GM23338 (cell line): ENCODE data around the gene IQCE. TPM values are rescaled to one million over a fixed set of nuclear protein-coding genes. Genes with fewer than 3 reads are reported as not detected.

Experiments used
- ATAC-seq: fragments of 200-7000 bp; cut with Tn5 transposase; 3 replicates; pipeline ENCODE4 v1.9.1; 2020
- DNase-seq: peaks from one replicate; pipeline ENCODE4 v3.0.0-alpha.2; 2015; ENCODE audit warnings: low spot score
- H2AFZ ChIP-seq: fragments of 200-600 bp; sonication (generic); 2 replicates; pipeline ENCODE4 v1.8.0; 2016; ENCODE audit warnings: antibody characterized with exemption, mild to moderate bottlenecking, moderate library complexity
- H3F3A ChIP-seq: fragments of 200-600 bp; sonication (generic); replicated peaks from 2 replicates; pipeline ENCODE4 v1.8.0; 2017; ENCODE audit warnings: antibody characterized with exemption, mixed run types, low read depth
- H3K27ac ChIP-seq: fragments of 200-600 bp; sonication (generic); 2 replicates; pipeline ENCODE4 v1.6.1; 2016; ENCODE audit warnings: low read depth
- H3K27me3 ChIP-seq: fragments of 200-600 bp; sonication (generic); 2 replicates; pipeline ENCODE4 v1.8.0; 2016; ENCODE audit warnings: mild to moderate bottlenecking, mixed run types, moderate library complexity; ENCODE audit not compliant: insufficient read depth
- H3K36me3 ChIP-seq: fragments of 200-600 bp; sonication (generic); 2 replicates; pipeline ENCODE4 v1.8.0; 2016; ENCODE audit warnings: mild to moderate bottlenecking; ENCODE audit not compliant: insufficient read depth
- H3K4me1 ChIP-seq: fragments of 200-600 bp; sonication (generic); 2 replicates; pipeline ENCODE4 v1.8.0; 2016; ENCODE audit warnings: mild to moderate bottlenecking, moderate library complexity; ENCODE audit not compliant: insufficient read depth
- H3K4me2 ChIP-seq: fragments of 200-600 bp; sonication (generic); 2 replicates; pipeline ENCODE4 v1.7.1; 2017; ENCODE audit warnings: mixed run types
- H3K4me3 ChIP-seq: fragments of 200-600 bp; sonication (generic); 2 replicates; pipeline ENCODE4 v1.6.1; 2016; ENCODE audit warnings: mixed run types
- H3K79me2 ChIP-seq: fragments of 200-600 bp; sonication (generic); replicated peaks from 2 replicates; pipeline ENCODE4 v1.8.0; 2017; ENCODE audit warnings: mild to moderate bottlenecking; ENCODE audit not compliant: insufficient read depth
- H3K9me2 ChIP-seq: fragments of 200-600 bp; sonication (generic); 2 replicates; pipeline ENCODE4 v1.8.0; 2017; ENCODE audit not compliant: insufficient read depth
- H4K20me1 ChIP-seq: fragments of 200-600 bp; sonication (generic); replicated peaks from 2 replicates; pipeline ENCODE4 v1.8.0; 2017; ENCODE audit warnings: mild to moderate bottlenecking; ENCODE audit not compliant: insufficient read depth
- H3K27ac Mint-ChIP-seq: 2 replicates; pipeline ENCODE4 v1.8.0; 2020; ENCODE audit warnings: inconsistent platforms, mild to moderate bottlenecking, moderate library complexity, mixed read lengths
- H3K27me3 Mint-ChIP-seq: 3 replicates; pipeline ENCODE4 v1.8.0; 2022; ENCODE audit warnings: low read depth, mild to moderate bottlenecking, moderate library complexity, mixed read lengths, inconsistent platforms; ENCODE audit not compliant: insufficient read depth, poor library complexity
- H3K36me3 Mint-ChIP-seq: 3 replicates; pipeline ENCODE4 v1.8.0; 2021; ENCODE audit warnings: low read depth, mild to moderate bottlenecking, inconsistent platforms, moderate library complexity, mixed read lengths
- H3K4me1 Mint-ChIP-seq: 3 replicates; pipeline ENCODE4 v1.8.0; 2020; ENCODE audit warnings: mild to moderate bottlenecking, inconsistent platforms, mixed read lengths
- H3K4me3 Mint-ChIP-seq: 3 replicates; pipeline ENCODE4 v1.8.0; 2021; ENCODE audit warnings: moderate library complexity, mild to moderate bottlenecking, inconsistent platforms, mixed read lengths
- H3K9me3 Mint-ChIP-seq: 3 replicates; pipeline ENCODE4 v1.8.0; 2020; ENCODE audit warnings: moderate library complexity, mild to moderate bottlenecking, inconsistent platforms, mixed read lengths
- CTCF ChIP-seq, 2 experiments: fragments of 200-600 bp in 1 of 2; sonication (generic) in 1 of 2; conservative IDR thresholded peaks; 2 replicates each; pipeline versions ENCODE4 v1.5.1 to v1.6.1; 2016 to 2017; ENCODE audit warnings: antibody characterized with exemption in 2 of 2, low read depth in 2 of 2, mild to moderate bottlenecking in 2 of 2, moderate library complexity in 1 of 2
- JUNB ChIP-seq: IDR thresholded peaks from one replicate; pipeline ENCODE4 v1.6.1; 2016; ENCODE audit warnings: antibody characterized with exemption; ENCODE audit not compliant: unreplicated experiment
- NANOG ChIP-seq: IDR thresholded peaks from 2 replicates; pipeline ENCODE4 v1.6.1; 2016; ENCODE audit warnings: antibody characterized with exemption, borderline replicate concordance
- POLR2AphosphoS5 ChIP-seq: IDR thresholded peaks from 2 replicates; pipeline ENCODE4 v1.6.1; 2016; ENCODE audit warnings: antibody characterized with exemption, low read depth
- REST ChIP-seq: IDR thresholded peaks from one replicate; pipeline ENCODE4 v1.6.1; 2018; ENCODE audit warnings: antibody characterized with exemption; ENCODE audit not compliant: unreplicated experiment
- STAT1 ChIP-seq: IDR thresholded peaks from one replicate; pipeline ENCODE4 v1.6.1; 2016; ENCODE audit warnings: antibody characterized with exemption; ENCODE audit not compliant: unreplicated experiment
- ZNF114 ChIP-seq: fragments of 250-450 bp; sonication (Bioruptor Pico); IDR thresholded peaks from 2 replicates; pipeline ENCODE4 v1.5.0; 2020; ENCODE audit warnings: mild to moderate bottlenecking, moderate library complexity
- ZNF331 ChIP-seq: fragments of 250-450 bp; sonication (Bioruptor Pico); IDR thresholded peaks from 2 replicates; pipeline ENCODE4 v1.5.0; 2020; ENCODE audit warnings: low read depth, mild to moderate bottlenecking, moderate library complexity
- ZNF462 ChIP-seq: fragments of 250-450 bp; sonication (Bioruptor Pico); IDR thresholded peaks from 2 replicates; pipeline ENCODE4 v1.5.0; 2020; ENCODE audit warnings: mild to moderate bottlenecking, moderate library complexity
- polyA plus RNA-seq: library from polyadenylated mRNA; unstranded; fragments of >200 nt; fragmentation: Nextera tagmentation; extraction: Ambion mirVana; gene quantifications from 2 replicates; pipeline ENCODE4 v1.2.1, GENCODE V29; 2016
- total RNA-seq: library from RNA; depleted of rRNA; stranded (reverse); fragments of >200 nt; shearing (Covaris generic); gene quantifications from 2 replicates; pipeline ENCODE4 v1.2.3, GENCODE V29; 2014

Gene IQCE
- total and polyA plus RNA-seq, 2 experiments from 2014 or later: 5.0 to 7.7 TPM

- TF ChIP-seq REST (no peak), ZNF114 (CRISPR knock-in tag) (no peak), NANOG (no peak), CTCF (conservative IDR thresholded peaks at IDR 0.05; ENCODE audit: low read depth in 2 of 2) (no peak)
Measured at GRCh38 chr7:2583798-2584580, 25.2 kb downstream of the IQCE start (continued).

- Histone ChIP-seq H3K36me3 (no peaks in the 10 kb centered on the region), H3K4me1 (no peaks in the 10 kb centered on the region), H3F3A (no peaks in the 10 kb centered on the region), H3K27ac (no peak overlapping the region), H2AFZ (no peak overlapping the region), H3K9me2 (no peaks in the 10 kb centered on the region), H4K20me1 (no peaks in the 10 kb centered on the region), H3K27me3 (no peaks in the 10 kb centered on the region), H3K79me2 (no peaks in the 10 kb centered on the region), H3K4me3 (no peak overlapping the region), H3K4me2 (no peak overlapping the region)
- peaks cover 8% of the 10 kb centered on the region for H3K27me3 Mint-ChIP-seq
- H3K4me1 Mint-ChIP-seq: peaks cover 17% of the 10 kb centered on the region
- H3K9me3 Mint-ChIP-seq: no peaks in the 10 kb centered on the region
- H3K4me3 Mint-ChIP-seq: no peak overlapping the region
- H3K36me3 Mint-ChIP-seq: no peaks in the 10 kb centered on the region
- ATAC-seq (no peak), DNase-seq (no peak)
- H3K27ac Mint-ChIP-seq: 0 out of 2 replicates have a peak overlapping the region, but pooled peaks have one; percentile 30
- TF ChIP-seq POLR2AphosphoS5 (no peak), JUNB (no peak), ZNF114 (CRISPR knock-in tag) (no peak), ZNF462 (no peak), CTCF (conservative IDR thresholded peaks at IDR 0.05; ENCODE audit: low read depth in 2 of 2) (no peak), ZNF331 (CRISPR knock-in tag) (no peak), STAT1 (no peak)
Measured at GRCh38 chr7:2585446-2585845, 26.7 kb downstream of the IQCE start.
